ENCODE results near the gene HAND1. TPM values are rescaled to one million over a fixed set of nuclear protein-coding genes. Genes with fewer than 3 reads are reported as not detected.

The HAND1 gene
- total RNA-seq, 1 experiment from 2014 or later = not detected

DNA sequence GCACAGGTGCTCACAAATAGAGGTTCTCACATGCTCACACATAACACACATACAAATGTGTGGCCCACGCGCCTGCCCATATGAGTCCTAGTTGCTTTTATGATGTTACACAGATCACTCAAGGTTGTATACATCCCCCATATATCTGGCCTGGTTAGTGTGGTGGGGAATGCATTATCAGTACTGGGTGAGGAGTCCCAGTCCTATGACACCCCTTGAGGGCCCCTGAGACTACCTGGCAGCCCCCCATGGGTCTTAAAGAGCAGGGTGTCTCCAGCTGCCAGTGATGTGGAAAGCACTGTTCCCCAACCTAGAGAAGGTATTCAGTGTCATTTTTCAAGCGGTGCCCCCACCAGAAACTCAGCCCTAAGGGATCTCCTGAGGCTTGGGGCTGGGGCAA lies 2.8 kb upstream of the HAND1 start:
- H3K36me3 Mint-ChIP-seq (ENCODE audit: insufficient read depth, unreplicated experiment) = no peaks in the 10 kb centered on the region
- H3K9me3 Mint-ChIP-seq (ENCODE audit: unreplicated experiment) = no peaks in the 10 kb centered on the region
- TF ChIP-seq, protein P1, sequence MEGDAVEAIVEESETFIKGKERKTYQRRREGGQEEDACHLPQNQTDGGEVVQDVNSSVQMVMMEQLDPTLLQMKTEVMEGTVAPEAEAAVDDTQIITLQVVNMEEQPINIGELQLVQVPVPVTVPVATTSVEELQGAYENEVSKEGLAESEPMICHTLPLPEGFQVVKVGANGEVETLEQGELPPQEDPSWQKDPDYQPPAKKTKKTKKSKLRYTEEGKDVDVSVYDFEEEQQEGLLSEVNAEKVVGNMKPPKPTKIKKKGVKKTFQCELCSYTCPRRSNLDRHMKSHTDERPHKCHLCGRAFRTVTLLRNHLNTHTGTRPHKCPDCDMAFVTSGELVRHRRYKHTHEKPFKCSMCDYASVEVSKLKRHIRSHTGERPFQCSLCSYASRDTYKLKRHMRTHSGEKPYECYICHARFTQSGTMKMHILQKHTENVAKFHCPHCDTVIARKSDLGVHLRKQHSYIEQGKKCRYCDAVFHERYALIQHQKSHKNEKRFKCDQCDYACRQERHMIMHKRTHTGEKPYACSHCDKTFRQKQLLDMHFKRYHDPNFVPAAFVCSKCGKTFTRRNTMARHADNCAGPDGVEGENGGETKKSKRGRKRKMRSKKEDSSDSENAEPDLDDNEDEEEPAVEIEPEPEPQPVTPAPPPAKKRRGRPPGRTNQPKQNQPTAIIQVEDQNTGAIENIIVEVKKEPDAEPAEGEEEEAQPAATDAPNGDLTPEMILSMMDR (IDR thresholded peaks at IDR 0.05; ENCODE audit: unreplicated experiment) = no peak
- DNase-seq (ENCODE audit: unreplicated experiment) = no peak
- H3K27me3 Mint-ChIP-seq (ENCODE audit: insufficient read depth, unreplicated experiment) = peaks cover 90% of the 10 kb centered on the region
- ChIA-PET POLR2A (no interaction called here), CTCF (interaction anchor here (0.6 to 2.5 kb wide), 4 partner anchors 14 to 130 kb away, joined by 3 to 11 read pairs (median 4); no protein-coding TSS in a partner anchor)
- no TSS peak for BruUV-seq (replicated peaks)
- intact Hi-C loops (cut with micrococcal nuclease) = no loop called here
- H3K4me3 Mint-ChIP-seq (ENCODE audit: unreplicated experiment) = no peak overlapping the region
- peaks cover 4% of the 10 kb centered on the region for H3K4me1 Mint-ChIP-seq (ENCODE audit: insufficient read depth, unreplicated experiment)
- no peak overlapping the region for H3K27ac Mint-ChIP-seq (ENCODE audit: low read depth, unreplicated experiment)

DNA sequence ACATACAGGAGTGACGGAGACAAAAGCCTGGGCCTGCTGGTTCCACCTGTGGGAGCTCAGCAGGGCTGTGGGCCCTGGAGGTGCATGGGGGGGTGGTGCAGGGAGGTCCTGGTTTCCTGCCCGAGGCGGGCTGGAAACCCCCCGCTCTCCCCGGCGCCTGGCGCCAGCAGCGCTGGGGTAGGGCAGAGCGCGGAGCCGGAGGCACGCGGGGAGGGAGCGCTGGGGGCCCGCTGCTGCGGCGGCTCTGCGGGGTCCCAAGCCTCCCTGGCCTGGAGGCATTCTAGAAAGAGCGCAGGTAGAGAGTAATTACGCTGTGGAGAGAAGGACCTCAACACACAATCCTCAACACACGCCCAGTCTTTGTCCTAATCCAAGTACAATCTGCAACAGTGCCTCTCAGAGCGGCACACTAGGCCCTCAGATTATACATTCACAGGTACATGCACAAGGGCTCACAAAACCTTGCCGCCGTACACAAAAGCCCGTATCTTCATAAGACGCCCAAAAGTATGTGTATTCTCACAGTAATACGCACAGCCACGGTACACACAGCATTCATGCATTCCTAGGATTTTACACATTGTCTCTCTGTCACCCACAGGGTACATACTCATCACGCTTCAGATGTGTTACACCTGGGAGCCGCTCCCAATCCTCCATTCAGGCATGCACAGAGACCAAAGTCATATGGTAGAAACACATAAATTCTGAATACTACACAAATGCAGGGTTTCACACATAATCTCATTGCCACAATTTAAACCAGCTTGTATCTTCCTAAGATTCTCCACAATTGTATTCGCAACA lies 2.1 kb upstream of the HAND1 start:
- no peak overlapping the region for H3K4me3 Mint-ChIP-seq (ENCODE audit: unreplicated experiment)
- CTCF ChIA-PET = interaction anchor here (0.6 to 2.5 kb wide), 3 partner anchors 12 to 47 kb away, joined by 3 to 13 read pairs (median 11); no protein-coding TSS in a partner anchor
- no peak overlapping the region for H3K27ac Mint-ChIP-seq (ENCODE audit: low read depth, unreplicated experiment)
- TF ChIP-seq, protein P1 (IDR thresholded peaks at IDR 0.05; ENCODE audit: unreplicated experiment) = no peak
- no peaks in the 10 kb centered on the region for H3K36me3 Mint-ChIP-seq (ENCODE audit: insufficient read depth, unreplicated experiment)
- H3K4me1 Mint-ChIP-seq (ENCODE audit: insufficient read depth, unreplicated experiment) = peaks cover 4% of the 10 kb centered on the region
- H3K9me3 Mint-ChIP-seq (ENCODE audit: unreplicated experiment) = no peaks in the 10 kb centered on the region
- POLR2A ChIA-PET = no interaction called here
- BruUV-seq (replicated peaks) = no TSS peak
- peaks cover 90% of the 10 kb centered on the region for H3K27me3 Mint-ChIP-seq (ENCODE audit: insufficient read depth, unreplicated experiment)
- intact Hi-C loops (cut with micrococcal nuclease) = no loop called here
- DNase-seq (ENCODE audit: unreplicated experiment) = no peak

DNA sequence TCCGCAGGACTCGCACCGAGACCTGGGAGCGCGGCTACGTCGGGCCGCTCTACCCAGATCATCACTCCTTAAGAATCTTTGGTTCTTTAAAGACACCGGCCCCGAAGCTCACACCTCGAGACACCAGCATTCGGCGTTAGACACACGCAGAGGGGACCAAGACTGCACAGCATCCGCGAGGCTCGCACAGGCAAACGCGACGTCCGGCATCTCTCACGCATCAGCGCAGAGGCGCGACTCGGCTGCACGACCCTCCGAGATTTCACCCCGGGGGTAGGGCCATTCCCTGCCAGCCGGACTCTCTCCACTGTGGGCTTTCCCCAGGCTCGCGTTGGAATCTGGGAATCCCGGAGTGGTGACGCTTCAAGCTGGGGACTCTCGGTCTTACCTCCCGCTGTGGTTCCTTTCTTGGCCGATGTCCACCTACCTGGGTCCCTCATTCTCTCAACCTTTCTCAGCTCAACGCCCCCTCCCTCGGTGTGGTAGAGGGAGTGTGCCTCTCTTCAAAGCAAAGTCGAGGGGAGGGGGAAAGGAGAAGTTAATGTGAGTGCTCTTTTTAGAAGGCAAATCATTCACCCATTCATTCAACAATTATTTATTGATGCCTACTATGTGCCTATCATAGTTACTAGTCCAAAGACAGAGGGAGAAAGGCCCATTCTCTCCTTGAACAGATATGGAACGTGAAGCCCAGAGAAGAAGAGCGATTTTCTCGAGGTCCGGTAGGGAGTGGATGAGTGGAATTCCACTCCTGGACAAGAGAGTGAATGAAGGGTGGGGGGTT lies 1.3 kb upstream of the HAND1 start:
- peaks cover 4% of the 10 kb centered on the region for H3K4me1 Mint-ChIP-seq (ENCODE audit: insufficient read depth, unreplicated experiment)
- H3K27ac Mint-ChIP-seq (ENCODE audit: low read depth, unreplicated experiment) = no peak overlapping the region
- DNase-seq (ENCODE audit: unreplicated experiment) = no peak
- peaks cover 90% of the 10 kb centered on the region for H3K27me3 Mint-ChIP-seq (ENCODE audit: insufficient read depth, unreplicated experiment)
- no peaks in the 10 kb centered on the region for H3K9me3 Mint-ChIP-seq (ENCODE audit: unreplicated experiment)
- TF ChIP-seq, protein P1 (IDR thresholded peaks at IDR 0.05; ENCODE audit: unreplicated experiment) = no peak
- intact Hi-C loops (cut with micrococcal nuclease) = no loop called here
- H3K36me3 Mint-ChIP-seq (ENCODE audit: insufficient read depth, unreplicated experiment) = no peaks in the 10 kb centered on the region
- ChIA-PET CTCF (interaction anchor here (1.4 kb wide), 1 partner anchor 11 kb away, joined by 13 read pairs; no protein-coding TSS in a partner anchor), POLR2A (no interaction called here)
- no TSS peak for BruUV-seq (replicated peaks)
- H3K4me3 Mint-ChIP-seq (ENCODE audit: unreplicated experiment) = no peak overlapping the region

DNA sequence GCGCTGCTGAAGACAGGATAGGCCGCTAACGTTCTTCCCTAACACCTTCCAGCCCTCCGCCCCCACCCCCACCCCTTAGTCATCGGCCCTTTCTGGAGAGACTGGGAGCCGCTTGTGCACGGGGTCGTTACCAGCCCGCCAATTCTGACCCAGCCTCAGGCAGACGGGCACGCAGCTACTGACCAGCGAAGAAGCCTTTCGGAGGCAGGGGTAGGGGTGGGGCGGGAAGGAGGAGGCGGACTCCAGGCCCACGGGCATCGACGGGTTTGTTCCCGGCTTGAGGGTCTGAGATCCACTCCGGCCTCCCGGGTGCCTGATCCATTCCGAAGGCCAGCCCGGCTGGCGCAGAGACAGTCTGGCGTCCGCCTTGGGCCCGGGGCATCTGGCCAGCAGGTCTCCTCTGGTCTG lies 729 bp upstream of the HAND1 start:
- Mint-ChIP-seq H3K27me3 (ENCODE audit: insufficient read depth, unreplicated experiment) (peaks cover 90% of the 10 kb centered on the region), H3K4me1 (ENCODE audit: insufficient read depth, unreplicated experiment) (peaks cover 4% of the 10 kb centered on the region), H3K36me3 (ENCODE audit: insufficient read depth, unreplicated experiment) (no peaks in the 10 kb centered on the region), H3K4me3 (ENCODE audit: unreplicated experiment) (no peak overlapping the region), H3K27ac (ENCODE audit: low read depth, unreplicated experiment) (no peak overlapping the region), H3K9me3 (ENCODE audit: unreplicated experiment) (no peaks in the 10 kb centered on the region)
- TF ChIP-seq, protein P1 (IDR thresholded peaks at IDR 0.05; ENCODE audit: unreplicated experiment) = no peak
- CTCF ChIA-PET = interaction anchor here (1.4 kb wide), 1 partner anchor 10 kb away, joined by 13 read pairs; no protein-coding TSS in a partner anchor
- no peak for DNase-seq (ENCODE audit: unreplicated experiment)
- POLR2A ChIA-PET = no interaction called here
- no TSS peak for BruUV-seq (replicated peaks)
- intact Hi-C loops (cut with micrococcal nuclease) = no loop called here

Data from MCF 10A (cell line).